Inflammatory macrophage treated with lipopolysaccharide for 1 hour (primary cell): ENCODE data around the gene IFNAR1.
"Not testable (repeated sequence)": the region's sequence is repeated elsewhere in the genome, so short reads cannot be mapped to it uniquely, and the experiment has no call there.

Source experiments
- DNase-seq, 2 donors: peaks; one replicate each; pipeline ENCODE4 v3.0.0-alpha.2; 2020 to 2022

IFNAR1 gene

GRCh38 chr21:33308586-33309490, 15.9 kb upstream of the IFNAR1 start:
- DNase-seq = no peak

- DNase-seq = no peak
Observed at GRCh38 chr21:33309778-33310177, 15.0 kb upstream of the IFNAR1 start.

- peak in 1 of 2 donors; percentile 33 for DNase-seq
Observed at GRCh38 chr21:33312121-33312520, 12.6 kb upstream of the IFNAR1 start.

GRCh38 chr21:33313183-33313582, 11.6 kb upstream of the IFNAR1 start:
- DNase-seq = no peak

GRCh38 chr21:33313611-33314010, 11.2 kb upstream of the IFNAR1 start:
- no peak for DNase-seq

- DNase-seq = peak in 1 of 2 donors; percentile 16
Observed at GRCh38 chr21:33314111-33314510, 10.7 kb upstream of the IFNAR1 start.

GRCh38 chr21:33315946-33316710, 8.6 kb upstream of the IFNAR1 start:
- peak; percentile 31 to 62 for DNase-seq

GRCh38 chr21:33317145-33317544, 7.6 kb upstream of the IFNAR1 start:
- DNase-seq = peak; percentile 92 to 98

GRCh38 chr21:33317786-33318486, 6.8 kb upstream of the IFNAR1 start:
- peak in 1 of 2 donors; percentile 76 for DNase-seq

GRCh38 chr21:33321005-33321404, 3.8 kb upstream of the IFNAR1 start:
- not testable (repeated sequence) for DNase-seq

GRCh38 chr21:33323610-33324009, 1.2 kb upstream of the IFNAR1 start:
- not testable (repeated sequence) for DNase-seq

GRCh38 chr21:33325222-33326067, 675 bp downstream of the IFNAR1 start:
- DNase-seq = peak; percentile 95 to 96

GRCh38 chr21:33327326-33327725, 2.6 kb downstream of the IFNAR1 start:
- DNase-seq = no peak

- DNase-seq = no peak
Observed at GRCh38 chr21:33327792-33328433, 3.1 kb downstream of the IFNAR1 start.

GRCh38 chr21:33330726-33331125, 6.0 kb downstream of the IFNAR1 start:
- DNase-seq = no peak

GRCh38 chr21:33332143-33332542, 7.4 kb downstream of the IFNAR1 start:
- no peak for DNase-seq

- no peak for DNase-seq
Observed at GRCh38 chr21:33334191-33334590, 9.4 kb downstream of the IFNAR1 start.

- no peak for DNase-seq
Observed at GRCh38 chr21:33334824-33335223, 10.1 kb downstream of the IFNAR1 start.

GRCh38 chr21:33339135-33339534, 14.4 kb downstream of the IFNAR1 start:
- peak in 1 of 2 donors; percentile 10 for DNase-seq

- DNase-seq = peak; percentile 62 to 71
Observed at GRCh38 chr21:33339918-33340317, 15.1 kb downstream of the IFNAR1 start.

GRCh38 chr21:33345751-33346238, 21.0 kb downstream of the IFNAR1 start:
- no peak for DNase-seq
